Upper lobe of left lung (tissue), 6 donors: ENCODE data around the gene GTF2H2C. TPM values are rescaled to one million over a fixed set of nuclear protein-coding genes. Genes with fewer than 3 reads are reported as not detected.
"Not testable (repeated sequence)": the region's sequence is repeated elsewhere in the genome, so short reads cannot be mapped to it uniquely, and the experiment has no call there.

Experiments
- ATAC-seq, 2 donors: fragments of 200-7000 bp; cut with Tn5 transposase; one replicate each; pipeline ENCODE4 v1.9.1; 2022; ENCODE audit warnings: mild to moderate bottlenecking in 2 of 2, moderate library complexity in 2 of 2; ENCODE audit not compliant: low FRiP score in 2 of 2
- DNase-seq, 2 donors: peaks; one replicate each; pipeline ENCODE4 v3.0.0-alpha.2; 2019 to 2020
- H3K27ac ChIP-seq, 4 donors: fragments of 200-600 bp; sonication (generic); one replicate each; pipeline ENCODE4 v1.5.1; 2016 to 2019
- H3K27me3 ChIP-seq, 4 donors: fragments of 200-600 bp; sonication (generic); one replicate each; pipeline ENCODE4 v1.5.1; 2017 to 2019
- H3K36me3 ChIP-seq, 4 donors: fragments of 200-600 bp; sonication (generic); one replicate each; pipeline ENCODE4 v1.5.1; 2016 to 2019
- H3K4me1 ChIP-seq, 4 donors: fragments of 200-600 bp; sonication (generic); one replicate each; pipeline ENCODE4 v1.5.1; 2018 to 2019
- H3K4me3 ChIP-seq, 4 donors: fragments of 200-600 bp; sonication (generic); one replicate each; pipeline ENCODE4 v1.5.1; 2017 to 2019; ENCODE audit warnings: mild to moderate bottlenecking in 2 of 4, moderate library complexity in 1 of 4
- H3K9me3 ChIP-seq, 4 donors: fragments of 200-600 bp; sonication (generic); one replicate each; pipeline ENCODE4 v1.5.1; 2018 to 2019
- EP300 ChIP-seq, 4 donors: sonication (generic); formaldehyde crosslinking; IDR thresholded peaks; one replicate each; pipeline ENCODE4 v1.5.1; 2017; ENCODE audit warnings: antibody characterized with exemption in 4 of 4, control low read depth in 2 of 4
- POLR2A ChIP-seq, 4 donors: fragments of 450-650 bp; IDR thresholded peaks; one replicate each; pipeline ENCODE4 v1.5.1; 2016 to 2017; ENCODE audit warnings: antibody characterized with exemption in 4 of 4, mild to moderate bottlenecking in 2 of 4
- POLR2AphosphoS5 ChIP-seq, 2 donors: sonication (generic); formaldehyde crosslinking; IDR thresholded peaks; one replicate each; pipeline ENCODE4 v1.5.1; 2017; ENCODE audit warnings: antibody characterized with exemption in 2 of 2
- WGBS, 2 donors: methylation state at CpG; one replicate each; pipeline ENCODE4 v1.1.5; 2017 to 2018; 5-methylcytosine and 5-hydroxymethylcytosine counted together
- total RNA-seq, 6 donors: library from RNA; depleted of rRNA in 4 of 6; stranded (reverse); fragments of >200 nt in 4 of 6; gene quantifications; one replicate each; pipeline versions ENCODE4 v1.1.0 to v1.2.1, GENCODE V29; 2016 to 2021
- TF ChIP-seq, protein P1 (sequence below), 6 experiments: fragments of 450-650 bp in 4 of 6; fragments of 200-600 bp in 2 of 6; sonication (generic) in 2 of 6; IDR thresholded peaks; one replicate each; pipeline ENCODE4 v1.5.1; 2016 to 2019; ENCODE audit warnings: antibody characterized with exemption in 6 of 6
- donor health status: DM: no; HTN: no; CAD: no; lungs with moderate emphysema.
- donor health status: DM: no; HTN: yes; CAD: no; lungs with severe emphysema.

The GTF2H2C gene
- 10 to 100 TPM; 28.4 to 56.6 (median 33.4) TPM for total RNA-seq

- TF ChIP-seq POLR2A (IDR thresholded peaks at IDR 0.05), result peak in 1 of 4 donors; percentile 18
- TF ChIP-seq, protein P1, sequence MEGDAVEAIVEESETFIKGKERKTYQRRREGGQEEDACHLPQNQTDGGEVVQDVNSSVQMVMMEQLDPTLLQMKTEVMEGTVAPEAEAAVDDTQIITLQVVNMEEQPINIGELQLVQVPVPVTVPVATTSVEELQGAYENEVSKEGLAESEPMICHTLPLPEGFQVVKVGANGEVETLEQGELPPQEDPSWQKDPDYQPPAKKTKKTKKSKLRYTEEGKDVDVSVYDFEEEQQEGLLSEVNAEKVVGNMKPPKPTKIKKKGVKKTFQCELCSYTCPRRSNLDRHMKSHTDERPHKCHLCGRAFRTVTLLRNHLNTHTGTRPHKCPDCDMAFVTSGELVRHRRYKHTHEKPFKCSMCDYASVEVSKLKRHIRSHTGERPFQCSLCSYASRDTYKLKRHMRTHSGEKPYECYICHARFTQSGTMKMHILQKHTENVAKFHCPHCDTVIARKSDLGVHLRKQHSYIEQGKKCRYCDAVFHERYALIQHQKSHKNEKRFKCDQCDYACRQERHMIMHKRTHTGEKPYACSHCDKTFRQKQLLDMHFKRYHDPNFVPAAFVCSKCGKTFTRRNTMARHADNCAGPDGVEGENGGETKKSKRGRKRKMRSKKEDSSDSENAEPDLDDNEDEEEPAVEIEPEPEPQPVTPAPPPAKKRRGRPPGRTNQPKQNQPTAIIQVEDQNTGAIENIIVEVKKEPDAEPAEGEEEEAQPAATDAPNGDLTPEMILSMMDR (IDR thresholded peaks at IDR 0.05), result peak in 1 of 6 experiments; percentile 39
- TF ChIP-seq POLR2AphosphoS5 (IDR thresholded peaks at IDR 0.05), result peak in 1 of 2 donors; percentile 7
- not testable (repeated sequence) for H3K36me3 ChIP-seq, H3K4me1 ChIP-seq, H3K27me3 ChIP-seq, H3K9me3 ChIP-seq
- WGBS, 2 donors, result 1 to 4% methylated on average over 13 to 22 of the region's 40 CpGs
- ATAC-seq, result peak; percentile 99
- H3K27ac ChIP-seq, result peak within 1 kb of the TSS in 3 of 4 donors; percentile 53 to 75 (median 73)
- DNase-seq, result peak; percentile 85 to 88
- peak within 1 kb of the TSS in 3 of 4 donors; percentile 40 to 53 (median 46) for H3K4me3 ChIP-seq
Measured at GRCh38 chr5:69559908-69560330, at the start of gene GTF2H2C. TSS of gene GTF2H2C (plus strand) at chr5:69560191. CDS start at chr5:69565133, 4,942 bp downstream.

- H3K27me3 ChIP-seq, result no peaks in the 10 kb centered on the region
- H3K9me3 ChIP-seq, result no peaks in the 10 kb centered on the region
- peaks cover 12 to 22% (median 14%) of the 10 kb centered on the region in 4 donors for H3K4me1 ChIP-seq
- no peak for DNase-seq
- ATAC-seq, result no peak
- H3K36me3 ChIP-seq, result peaks cover 0 to 28% (median 2%) of the 10 kb centered on the region in 4 donors
- TF ChIP-seq, protein P1 (IDR thresholded peaks at IDR 0.05), result no peak
- TF ChIP-seq POLR2A (IDR thresholded peaks at IDR 0.05) (no peak), EP300 (IDR thresholded peaks at IDR 0.05) (no peak), POLR2AphosphoS5 (IDR thresholded peaks at IDR 0.05) (no peak)
- no peak overlapping the region for H3K27ac ChIP-seq
- WGBS, 2 donors, result 91 to 94% methylated on average over 2 of the region's 2 CpGs
- H3K4me3 ChIP-seq, result no peak overlapping the region
Measured at GRCh38 chr5:69510694-69511093, 49.3 kb upstream of the GTF2H2C start.

GRCh38 chr5:69512740-69513260 lies 47.2 kb upstream of the GTF2H2C start:
- TF ChIP-seq POLR2A (IDR thresholded peaks at IDR 0.05) (no peak), EP300 (IDR thresholded peaks at IDR 0.05) (no peak), POLR2AphosphoS5 (IDR thresholded peaks at IDR 0.05) (no peak)
- TF ChIP-seq, protein P1 (IDR thresholded peaks at IDR 0.05), result no peak
- H3K27ac ChIP-seq, result peak overlapping the region; percentile 15 to 61 (median 40)
- peak in 1 of 2 donors; percentile 64 for ATAC-seq

DNA sequence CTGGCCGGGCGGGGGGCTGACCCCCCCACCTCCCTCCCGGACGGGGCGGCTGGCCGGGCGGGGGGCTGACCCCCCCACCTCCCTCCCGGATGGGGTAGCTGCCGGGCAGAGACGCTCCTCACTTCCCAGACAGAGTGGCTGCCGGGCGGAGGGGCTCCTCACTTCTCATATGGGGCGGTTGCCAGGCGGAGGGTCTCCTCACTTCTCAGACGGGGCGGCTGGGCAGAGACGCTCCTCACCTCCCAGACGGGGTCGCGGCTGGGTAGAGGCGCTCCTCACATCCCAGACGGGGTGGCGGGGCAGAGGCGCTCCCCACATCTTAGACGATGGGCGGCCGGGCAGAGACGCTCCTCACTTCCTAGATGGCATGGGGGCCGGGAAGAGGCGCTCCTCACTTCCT lies 44.4 kb upstream of the GTF2H2C start:
- Histone ChIP-seq H3K27ac (peak overlapping the region in 3 of 4 donors; percentile 70 to 82 (median 77)), H3K4me1 (peaks cover 25 to 49% (median 41%) of the 10 kb centered on the region in 4 donors)
- not testable (repeated sequence) for H3K27me3 ChIP-seq, ATAC-seq, H3K4me3 ChIP-seq, H3K9me3 ChIP-seq, H3K36me3 ChIP-seq
- peak in 1 of 2 donors; percentile 52 for DNase-seq
- no CpG with 5 or more reads among the region's 30 CpGs for WGBS, 2 donors

More at GRCh38 chr5:69512740-69513260, 47.2 kb upstream of the GTF2H2C start:
- 87 to 91% methylated on average over 2 of the region's 2 CpGs for WGBS, 2 donors
- Histone ChIP-seq H3K36me3 (peaks cover 0 to 17% (median 2%) of the 10 kb centered on the region in 4 donors), H3K4me3 (no peak overlapping the region), H3K9me3 (no peaks in the 10 kb centered on the region), H3K27me3 (no peaks in the 10 kb centered on the region), H3K4me1 (peaks cover 18 to 32% (median 20%) of the 10 kb centered on the region in 4 donors)
- no peak for DNase-seq

- H3K9me3 ChIP-seq, result no peaks in the 10 kb centered on the region
Measured at GRCh38 chr5:69516769-69517168, 43.2 kb upstream of the GTF2H2C start.

More at GRCh38 chr5:69516769-69517168, 43.2 kb upstream of the GTF2H2C start:
- DNase-seq (no peak), ATAC-seq (no peak)
- Histone ChIP-seq H3K4me1 (peaks cover 36 to 60% (median 52%) of the 10 kb centered on the region in 4 donors), H3K27me3 (no peaks in the 10 kb centered on the region), H3K27ac (peak overlapping the region; percentile 64 to 84 (median 77)), H3K4me3 (no peak overlapping the region), H3K36me3 (no peaks in the 10 kb centered on the region)
- 95 to 96% methylated on average over 1 of the region's 1 CpG for WGBS, 2 donors
- TF ChIP-seq POLR2AphosphoS5 (IDR thresholded peaks at IDR 0.05) (no peak), EP300 (IDR thresholded peaks at IDR 0.05) (no peak), POLR2A (IDR thresholded peaks at IDR 0.05) (no peak)
- TF ChIP-seq, protein P1 (IDR thresholded peaks at IDR 0.05), result no peak
